Peyer's patch (tissue), 4 donors: ENCODE results near the gene EHBP1. TPM values are rescaled to one million over a fixed set of nuclear protein-coding genes. Genes with fewer than 3 reads are reported as not detected.

Experiments used
- DNase-seq, 3 donors: peaks; one replicate each; pipeline ENCODE4 v3.0.0-alpha.2; 2017 to 2019
- H3K27ac ChIP-seq, 4 donors: fragments of 200-600 bp; sonication (generic); one replicate each; pipeline ENCODE4 v1.5.1; 2016 to 2019
- H3K27me3 ChIP-seq, 2 donors: fragments of 200-600 bp; sonication (generic); one replicate each; pipeline ENCODE4 v1.5.1; 2019
- H3K36me3 ChIP-seq, 3 donors: fragments of 200-600 bp; sonication (generic); one replicate each; pipeline ENCODE4 v1.5.1; 2016 to 2019
- H3K4me1 ChIP-seq, 4 donors: fragments of 200-600 bp; sonication (generic); one replicate each; pipeline ENCODE4 v1.5.1; 2016 to 2019
- H3K4me3 ChIP-seq, 4 donors: fragments of 200-600 bp; sonication (generic); 1 replicate in 3 of 4; 2 replicates in 1 of 4; pipeline ENCODE4 v1.5.1; 2016 to 2019; ENCODE audit warnings: mild to moderate bottlenecking in 1 of 4
- H3K9me3 ChIP-seq, 4 donors: fragments of 200-600 bp; sonication (generic); one replicate each; pipeline ENCODE4 v1.5.1; 2016 to 2019; ENCODE audit warnings: mild to moderate bottlenecking in 1 of 4
- POLR2A ChIP-seq, 2 donors: fragments of 450-650 bp; IDR thresholded peaks; one replicate each; pipeline ENCODE4 v1.5.1; 2017; ENCODE audit warnings: antibody characterized with exemption in 2 of 2, mild to moderate bottlenecking in 2 of 2, moderate library complexity in 2 of 2
- total RNA-seq, 4 donors: library from RNA; depleted of rRNA; stranded (reverse); fragments of >200 nt; gene quantifications; one replicate each; pipeline ENCODE4 v1.1.0, GENCODE V29; 2016
- TF ChIP-seq, protein P1 (sequence below), 6 experiments: fragments of 450-650 bp in 4 of 6; fragments of 200-600 bp in 2 of 6; sonication (generic) in 1 of 6; IDR thresholded peaks; one replicate each; pipeline ENCODE4 v1.5.1; 2017 to 2019; ENCODE audit warnings: antibody characterized with exemption in 6 of 6, mild to moderate bottlenecking in 3 of 6, moderate library complexity in 1 of 6

EHBP1 gene
- total RNA-seq, 4 donors from 2014 or later = 27.1 to 190 (median 60.8) TPM

DNA sequence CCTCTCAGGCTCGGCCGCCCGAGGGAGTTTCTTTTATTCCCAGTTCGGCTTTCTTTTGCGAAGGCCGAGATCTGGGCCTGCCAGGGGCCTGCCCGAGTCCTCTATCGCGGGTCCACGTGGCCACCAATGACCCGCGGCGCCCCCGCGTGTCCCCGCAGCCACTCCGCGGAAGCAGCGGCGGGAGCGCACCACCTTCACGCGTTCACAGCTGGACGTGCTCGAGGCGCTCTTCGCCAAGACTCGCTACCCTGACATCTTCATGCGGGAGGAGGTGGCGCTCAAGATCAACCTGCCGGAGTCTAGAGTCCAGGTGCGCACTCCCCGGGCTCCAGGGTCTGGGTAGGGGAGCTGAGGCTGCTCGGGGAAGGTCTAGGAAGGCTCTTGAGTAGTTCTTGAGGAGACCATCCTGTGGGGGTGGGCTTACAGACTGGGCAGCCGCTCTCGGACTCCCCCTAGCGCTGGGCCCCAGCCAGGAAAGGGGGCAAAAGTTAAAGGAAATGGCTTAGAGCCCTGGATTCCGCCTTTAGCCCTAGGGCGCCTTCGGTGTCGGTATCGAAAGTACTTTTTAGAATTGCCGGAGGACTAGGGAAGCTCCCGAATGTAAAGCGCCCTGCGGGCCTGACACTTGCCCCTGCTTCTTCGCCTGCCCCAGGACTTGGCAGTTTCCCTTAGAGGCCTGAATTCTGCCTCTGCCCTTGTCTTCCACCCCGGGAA lies 348.5 kb downstream of the EHBP1 start:
- H3K27me3 ChIP-seq = peaks cover 0 to 91% of the 10 kb centered on the region in 2 donors
- peak in 2 of 3 donors; percentile 65 to 73 for DNase-seq
- H3K9me3 ChIP-seq = peaks cover 0 to 12% (median 0%) of the 10 kb centered on the region in 4 donors
- peaks cover 0 to 89% (median 12%) of the 10 kb centered on the region in 4 donors for H3K4me1 ChIP-seq
- no peaks in the 10 kb centered on the region for H3K36me3 ChIP-seq
- H3K4me3 ChIP-seq = peak overlapping the region in 2 of 4 donors; percentile 37 to 38
- no peak overlapping the region for H3K27ac ChIP-seq
- TF ChIP-seq POLR2A (IDR thresholded peaks at IDR 0.05) = no peak
- TF ChIP-seq, protein P1, sequence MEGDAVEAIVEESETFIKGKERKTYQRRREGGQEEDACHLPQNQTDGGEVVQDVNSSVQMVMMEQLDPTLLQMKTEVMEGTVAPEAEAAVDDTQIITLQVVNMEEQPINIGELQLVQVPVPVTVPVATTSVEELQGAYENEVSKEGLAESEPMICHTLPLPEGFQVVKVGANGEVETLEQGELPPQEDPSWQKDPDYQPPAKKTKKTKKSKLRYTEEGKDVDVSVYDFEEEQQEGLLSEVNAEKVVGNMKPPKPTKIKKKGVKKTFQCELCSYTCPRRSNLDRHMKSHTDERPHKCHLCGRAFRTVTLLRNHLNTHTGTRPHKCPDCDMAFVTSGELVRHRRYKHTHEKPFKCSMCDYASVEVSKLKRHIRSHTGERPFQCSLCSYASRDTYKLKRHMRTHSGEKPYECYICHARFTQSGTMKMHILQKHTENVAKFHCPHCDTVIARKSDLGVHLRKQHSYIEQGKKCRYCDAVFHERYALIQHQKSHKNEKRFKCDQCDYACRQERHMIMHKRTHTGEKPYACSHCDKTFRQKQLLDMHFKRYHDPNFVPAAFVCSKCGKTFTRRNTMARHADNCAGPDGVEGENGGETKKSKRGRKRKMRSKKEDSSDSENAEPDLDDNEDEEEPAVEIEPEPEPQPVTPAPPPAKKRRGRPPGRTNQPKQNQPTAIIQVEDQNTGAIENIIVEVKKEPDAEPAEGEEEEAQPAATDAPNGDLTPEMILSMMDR (IDR thresholded peaks at IDR 0.05) = peak in 2 of 6 experiments; percentile 5 to 6

- Histone ChIP-seq H3K4me1 (peaks cover 0 to 89% (median 16%) of the 10 kb centered on the region in 4 donors), H3K36me3 (no peaks in the 10 kb centered on the region), H3K27me3 (peaks cover 5 to 91% of the 10 kb centered on the region in 2 donors), H3K27ac (no peak overlapping the region), H3K4me3 (no peak overlapping the region), H3K9me3 (peaks cover 0 to 20% (median 0%) of the 10 kb centered on the region in 4 donors)
- TF ChIP-seq POLR2A (IDR thresholded peaks at IDR 0.05) = no peak
- TF ChIP-seq, protein P1 (IDR thresholded peaks at IDR 0.05) = no peak
- no peak for DNase-seq
Observed at GRCh38 chr2:63054841-63055225, 349.3 kb downstream of the EHBP1 start.

GRCh38 chr2:63055226-63056106 lies 350.0 kb downstream of the EHBP1 start:
- H3K4me3 ChIP-seq = peak overlapping the region in 1 of 4 donors; percentile 23

DNA sequence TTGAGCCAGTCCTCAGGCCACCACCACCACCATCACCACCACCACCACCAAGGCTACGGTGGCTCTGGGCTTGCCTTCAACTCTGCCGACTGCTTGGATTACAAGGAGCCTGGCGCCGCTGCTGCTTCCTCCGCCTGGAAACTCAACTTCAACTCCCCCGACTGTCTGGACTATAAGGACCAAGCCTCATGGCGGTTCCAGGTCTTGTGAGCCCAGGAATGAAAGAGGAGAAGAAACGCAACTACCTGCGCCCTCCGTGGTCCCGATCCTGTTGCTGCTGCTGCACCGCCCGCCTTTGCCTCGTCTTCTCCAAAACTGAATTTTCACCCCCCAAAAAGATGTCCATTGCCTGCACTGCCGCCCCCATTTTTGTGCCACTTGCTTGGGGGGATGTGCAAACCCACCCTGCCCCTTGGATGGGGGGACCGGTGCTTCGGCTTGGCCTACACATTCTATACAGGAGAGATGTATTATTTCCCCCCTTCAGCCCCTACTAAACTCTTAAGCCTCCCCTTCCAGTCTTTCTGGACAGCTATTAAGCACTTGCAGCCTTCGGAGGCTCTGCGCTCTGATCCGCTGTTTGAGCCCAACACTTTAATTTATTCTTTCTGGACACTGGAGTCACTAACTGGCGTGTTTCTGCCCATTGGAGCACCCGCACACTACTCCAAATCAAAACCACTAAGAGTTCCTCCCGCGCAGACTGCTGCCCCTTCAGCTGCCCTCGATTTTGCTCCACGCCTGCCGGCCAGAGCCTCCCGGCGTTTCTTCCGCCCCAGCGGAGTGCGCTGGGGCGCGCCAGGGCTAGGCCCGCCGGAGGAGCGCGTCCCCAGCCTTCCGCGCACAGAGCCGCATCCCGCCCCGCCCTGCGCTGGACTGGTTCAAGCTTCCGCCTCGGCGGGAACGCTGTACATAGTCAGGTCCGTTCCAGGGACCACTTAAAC lies 350.9 kb downstream of the EHBP1 start:
- Histone ChIP-seq H3K27me3 (peaks cover 5 to 82% of the 10 kb centered on the region in 2 donors), H3K4me1 (peaks cover 0 to 75% (median 12%) of the 10 kb centered on the region in 4 donors), H3K27ac (no peak overlapping the region), H3K9me3 (peaks cover 0 to 20% (median 0%) of the 10 kb centered on the region in 4 donors), H3K4me3 (no peak overlapping the region), H3K36me3 (no peaks in the 10 kb centered on the region)
- DNase-seq = peak in 1 of 3 donors; percentile 66
- TF ChIP-seq, protein P1 (IDR thresholded peaks at IDR 0.05) = no peak
- TF ChIP-seq POLR2A (IDR thresholded peaks at IDR 0.05) = no peak

More at GRCh38 chr2:63055226-63056106, 350.0 kb downstream of the EHBP1 start:
- peaks cover 0 to 21% (median 0%) of the 10 kb centered on the region in 4 donors for H3K9me3 ChIP-seq
- H3K27ac ChIP-seq = no peak overlapping the region
- H3K4me1 ChIP-seq = peaks cover 0 to 84% (median 16%) of the 10 kb centered on the region in 4 donors
- peaks cover 5 to 91% of the 10 kb centered on the region in 2 donors for H3K27me3 ChIP-seq
- no peaks in the 10 kb centered on the region for H3K36me3 ChIP-seq
- peak in 1 of 3 donors; percentile 55 for DNase-seq
- TF ChIP-seq, protein P1 (IDR thresholded peaks at IDR 0.05) = no peak
- TF ChIP-seq POLR2A (IDR thresholded peaks at IDR 0.05) = no peak
